HCT116 (cell line): ENCODE measurements around the gene SH2B3.

Source experiments
- CTCF ChIP-seq, 3 experiments: fragments of 200-600 bp in 1 of 3; sonication (generic) in 1 of 3; IDR thresholded peaks in 2 of 3; conservative IDR thresholded peaks in 1 of 3; 2 replicates each; pipeline ENCODE4 v1.5.1; 2012 to 2017; ENCODE audit warnings: low read depth in 2 of 3, low read length in 2 of 3, antibody characterized with exemption in 1 of 3, borderline replicate concordance in 1 of 3, control low read depth in 1 of 3, mild to moderate bottlenecking in 1 of 3, mixed read lengths in 1 of 3, mixed run types in 1 of 3, moderate library complexity in 1 of 3; ENCODE audit not compliant: insufficient read depth in 1 of 3
- RAD21 ChIP-seq: IDR thresholded peaks from 2 replicates; pipeline ENCODE4 v1.6.1; 2012; ENCODE audit warnings: low read depth, mild to moderate bottlenecking

DNA sequence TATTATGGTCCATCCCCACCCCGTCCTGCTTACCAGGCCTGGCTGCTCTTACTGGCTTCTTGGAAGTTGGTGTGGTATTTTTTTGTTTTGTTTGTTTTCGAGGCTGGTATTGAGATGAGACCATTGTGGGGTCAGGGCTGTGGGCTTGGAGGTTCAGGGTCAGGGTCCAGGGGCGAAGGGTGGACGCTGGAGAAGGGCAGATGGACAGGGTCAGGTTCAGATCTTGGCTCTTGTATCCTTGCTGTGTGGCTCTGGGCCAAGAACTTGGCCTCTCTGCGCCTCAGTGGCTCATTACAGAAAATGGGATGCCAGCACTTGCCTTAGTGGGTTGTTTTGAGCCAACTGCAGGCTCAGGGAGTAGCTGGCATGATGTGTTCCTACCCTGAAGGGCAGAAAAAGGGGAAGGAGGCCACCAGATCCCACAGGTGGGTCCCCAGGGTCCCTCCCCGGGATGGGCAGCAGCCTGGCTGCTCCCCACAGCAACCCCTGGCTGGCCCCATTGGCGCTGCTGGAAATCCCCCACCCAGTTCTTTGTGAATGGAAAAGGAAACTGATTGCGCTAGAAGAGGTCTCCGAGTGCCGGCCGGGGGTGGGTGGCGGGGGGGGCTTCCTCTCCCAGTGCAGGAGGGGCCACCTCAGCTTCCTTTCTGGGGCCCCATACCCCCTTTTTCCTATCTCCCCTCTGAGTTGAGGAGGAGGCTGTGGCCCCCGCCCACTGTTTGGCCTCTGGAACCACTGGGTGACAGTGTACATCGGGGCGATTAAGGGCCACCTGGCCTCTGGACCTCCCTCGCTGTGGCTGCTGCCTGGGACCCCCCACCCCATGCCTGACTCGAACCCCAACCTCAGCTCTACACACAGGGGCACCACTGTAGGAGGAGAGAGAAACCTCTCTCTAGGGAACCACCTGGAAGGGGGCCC is 25.0 kb downstream of the SH2B3 start:
- TF ChIP-seq CTCF (IDR thresholded peaks at IDR 0.05 in 2 of 3, conservative IDR thresholded peaks at IDR 0.05 in 1 of 3; ENCODE audit: borderline replicate concordance in 1 of 3, insufficient read depth in 1 of 3, low read depth in 2 of 3, low read length in 2 of 3) (no peak), RAD21 (no peak)
